ENCODE results near the gene SOX6.

The SOX6 gene

DNA sequence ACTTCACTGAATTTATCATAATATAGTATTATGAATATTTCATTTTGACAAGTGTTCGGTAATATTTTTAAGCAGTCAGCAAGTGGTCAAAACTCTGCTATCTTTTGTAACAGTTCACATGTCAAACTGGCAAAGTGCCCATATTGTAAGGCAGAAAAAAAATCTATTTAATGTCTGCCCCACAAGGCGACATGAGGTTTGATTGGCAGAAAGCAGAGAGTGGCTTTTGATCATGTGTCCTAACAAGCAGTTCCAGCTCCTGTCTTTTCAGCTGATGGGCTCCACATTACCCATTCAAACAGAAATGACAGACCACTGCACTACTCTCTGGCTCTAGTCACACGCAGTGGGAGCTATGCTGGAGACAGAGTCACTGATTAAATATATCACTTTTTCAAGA lies 59.0 kb downstream of the SOX6 start:
- no peak for DNase-seq
- Histone ChIP-seq H3K9me2 (replicated peaks; ENCODE audit: insufficient read depth, low read length) (no peaks in the 10 kb centered on the region), H3K4me3 (ENCODE audit: low read length) (no peak overlapping the region), H3K36me3 (replicated peaks; ENCODE audit: insufficient read depth, low read length) (no peaks in the 10 kb centered on the region), H3K4me2 (ENCODE audit: low read depth, low read length) (no peak overlapping the region), H3K9me3 (replicated peaks; ENCODE audit: insufficient read depth, low read length) (no peaks in the 10 kb centered on the region), H3K4me1 (ENCODE audit: low read length) (no peaks in the 10 kb centered on the region), H3K9ac (ENCODE audit: low read length) (no peak overlapping the region), H3K27me3 (replicated peaks; ENCODE audit: insufficient read depth, low read length) (no peaks in the 10 kb centered on the region), H3K79me2 (ENCODE audit: low read length) (no peaks in the 10 kb centered on the region), H2AFZ (ENCODE audit: low read length) (no peak overlapping the region), H4K20me1 (ENCODE audit: insufficient read depth, low read length) (no peaks in the 10 kb centered on the region), H3F3A (ENCODE audit: insufficient read depth, low read length) (no peaks in the 10 kb centered on the region), H3K27ac (ENCODE audit: low read length) (no peak overlapping the region)
- TF ChIP-seq, protein P1, sequence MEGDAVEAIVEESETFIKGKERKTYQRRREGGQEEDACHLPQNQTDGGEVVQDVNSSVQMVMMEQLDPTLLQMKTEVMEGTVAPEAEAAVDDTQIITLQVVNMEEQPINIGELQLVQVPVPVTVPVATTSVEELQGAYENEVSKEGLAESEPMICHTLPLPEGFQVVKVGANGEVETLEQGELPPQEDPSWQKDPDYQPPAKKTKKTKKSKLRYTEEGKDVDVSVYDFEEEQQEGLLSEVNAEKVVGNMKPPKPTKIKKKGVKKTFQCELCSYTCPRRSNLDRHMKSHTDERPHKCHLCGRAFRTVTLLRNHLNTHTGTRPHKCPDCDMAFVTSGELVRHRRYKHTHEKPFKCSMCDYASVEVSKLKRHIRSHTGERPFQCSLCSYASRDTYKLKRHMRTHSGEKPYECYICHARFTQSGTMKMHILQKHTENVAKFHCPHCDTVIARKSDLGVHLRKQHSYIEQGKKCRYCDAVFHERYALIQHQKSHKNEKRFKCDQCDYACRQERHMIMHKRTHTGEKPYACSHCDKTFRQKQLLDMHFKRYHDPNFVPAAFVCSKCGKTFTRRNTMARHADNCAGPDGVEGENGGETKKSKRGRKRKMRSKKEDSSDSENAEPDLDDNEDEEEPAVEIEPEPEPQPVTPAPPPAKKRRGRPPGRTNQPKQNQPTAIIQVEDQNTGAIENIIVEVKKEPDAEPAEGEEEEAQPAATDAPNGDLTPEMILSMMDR (IDR thresholded peaks at IDR 0.05; ENCODE audit: low read length) = no peak
- TF ChIP-seq EZH2phosphoT487 (IDR thresholded peaks at IDR 0.05; ENCODE audit: low read length) (no peak), EZH2 (optimal IDR thresholded peaks at IDR 0.05; ENCODE audit: low read depth, low read length) (no peak)

- Histone ChIP-seq H3K4me3 (ENCODE audit: low read length) (no peak overlapping the region), H3K9ac (ENCODE audit: low read length) (no peak overlapping the region), H4K20me1 (ENCODE audit: insufficient read depth, low read length) (no peaks in the 10 kb centered on the region), H3K27ac (ENCODE audit: low read length) (no peak overlapping the region), H3K27me3 (replicated peaks; ENCODE audit: insufficient read depth, low read length) (no peaks in the 10 kb centered on the region), H3K9me2 (replicated peaks; ENCODE audit: insufficient read depth, low read length) (no peaks in the 10 kb centered on the region), H3K36me3 (replicated peaks; ENCODE audit: insufficient read depth, low read length) (no peaks in the 10 kb centered on the region), H2AFZ (ENCODE audit: low read length) (no peak overlapping the region), H3K9me3 (replicated peaks; ENCODE audit: insufficient read depth, low read length) (no peaks in the 10 kb centered on the region), H3K4me2 (ENCODE audit: low read depth, low read length) (no peak overlapping the region), H3K4me1 (ENCODE audit: low read length) (no peaks in the 10 kb centered on the region), H3K79me2 (ENCODE audit: low read length) (no peaks in the 10 kb centered on the region), H3F3A (ENCODE audit: insufficient read depth, low read length) (no peaks in the 10 kb centered on the region)
- TF ChIP-seq EZH2 (optimal IDR thresholded peaks at IDR 0.05; ENCODE audit: low read depth, low read length) (no peak), EZH2phosphoT487 (IDR thresholded peaks at IDR 0.05; ENCODE audit: low read length) (no peak)
- TF ChIP-seq, protein P1 (IDR thresholded peaks at IDR 0.05; ENCODE audit: low read length) = no peak
- no peak for DNase-seq
These were observed 60.1 kb downstream of the SOX6 start for GRCh38 chr11:16296273-16296672.

- Histone ChIP-seq H3K79me2 (ENCODE audit: low read length) (no peaks in the 10 kb centered on the region), H3K27ac (ENCODE audit: low read length) (no peak overlapping the region), H3K9me3 (replicated peaks; ENCODE audit: insufficient read depth, low read length) (no peaks in the 10 kb centered on the region), H2AFZ (ENCODE audit: low read length) (no peak overlapping the region), H3F3A (ENCODE audit: insufficient read depth, low read length) (no peaks in the 10 kb centered on the region), H3K27me3 (replicated peaks; ENCODE audit: insufficient read depth, low read length) (no peaks in the 10 kb centered on the region), H4K20me1 (ENCODE audit: insufficient read depth, low read length) (no peaks in the 10 kb centered on the region), H3K9me2 (replicated peaks; ENCODE audit: insufficient read depth, low read length) (no peaks in the 10 kb centered on the region), H3K4me3 (ENCODE audit: low read length) (no peak overlapping the region), H3K9ac (ENCODE audit: low read length) (no peak overlapping the region), H3K4me1 (ENCODE audit: low read length) (no peaks in the 10 kb centered on the region), H3K36me3 (replicated peaks; ENCODE audit: insufficient read depth, low read length) (no peaks in the 10 kb centered on the region), H3K4me2 (ENCODE audit: low read depth, low read length) (no peak overlapping the region)
- no peak for DNase-seq
- TF ChIP-seq, protein P1 (IDR thresholded peaks at IDR 0.05; ENCODE audit: low read length) = no peak
These were observed 60.8 kb downstream of the SOX6 start for GRCh38 chr11:16295592-16295991.

Data from MM.1S (cell line).